HG03066 (cell line): ENCODE measurements around the gene IFT81.
"Not testable (repeated sequence)": the region's sequence is repeated elsewhere in the genome, so short reads cannot be mapped to it uniquely, and the experiment has no call there.

ENCODE experiments used
- ATAC-seq: cut with Tn5 transposase; IDR thresholded peaks from one replicate; pipeline ENCODE4 v1.9.1; 2021; ENCODE audit warnings: low read depth; ENCODE audit not compliant: unreplicated experiment

The IFT81 gene

GRCh38 chr12:110124269-110124995 lies at the start of gene IFT81:
Gene IFT81, plus strand, starts transcription at chr12:110124357. Its CDS starts 3,024 bp downstream, at chr12:110127381.
- peak; percentile 95 for ATAC-seq

GRCh38 chr12:110075880-110076279 lies 48.3 kb upstream of the IFT81 start:
- no peak for ATAC-seq

- no peak for ATAC-seq
Observed at GRCh38 chr12:110077800-110078199, 46.4 kb upstream of the IFT81 start.

- peak; percentile 82 for ATAC-seq
Observed at GRCh38 chr12:110079477-110080400, 44.4 kb upstream of the IFT81 start.

- ATAC-seq: no peak
Observed at GRCh38 chr12:110080410-110080809, 43.7 kb upstream of the IFT81 start.

GRCh38 chr12:110084314-110085015 lies 39.7 kb upstream of the IFT81 start:
- no peak for ATAC-seq

GRCh38 chr12:110088216-110088615 lies 35.9 kb upstream of the IFT81 start:
- ATAC-seq: not testable (repeated sequence)

- no peak for ATAC-seq
Observed at GRCh38 chr12:110088936-110089335, 35.2 kb upstream of the IFT81 start.

GRCh38 chr12:110090266-110091135 lies 33.7 kb upstream of the IFT81 start:
- no peak for ATAC-seq

GRCh38 chr12:110091136-110091711 lies 32.9 kb upstream of the IFT81 start:
- ATAC-seq: no peak

- ATAC-seq: no peak
Observed at GRCh38 chr12:110093631-110094311, 30.4 kb upstream of the IFT81 start.

GRCh38 chr12:110100315-110100970 lies 23.7 kb upstream of the IFT81 start:
- ATAC-seq: peak; percentile 87

GRCh38 chr12:110102255-110102654 lies 21.9 kb upstream of the IFT81 start:
- ATAC-seq: no peak

- no peak for ATAC-seq
Observed at GRCh38 chr12:110104188-110105094, 19.7 kb upstream of the IFT81 start.

GRCh38 chr12:110105159-110105558 lies 19.0 kb upstream of the IFT81 start:
- ATAC-seq: no peak

- no peak for ATAC-seq
Observed at GRCh38 chr12:110105986-110106385, 18.2 kb upstream of the IFT81 start.
